Peyer's patch (tissue), 4 donors: ENCODE data around the gene ARL6IP4. TPM values are rescaled to one million over a fixed set of nuclear protein-coding genes. Genes with fewer than 3 reads are reported as not detected.

Source experiments
- DNase-seq, 3 donors: peaks; one replicate each; pipeline ENCODE4 v3.0.0-alpha.2; 2017 to 2019
- H3K27ac ChIP-seq, 4 donors: fragments of 200-600 bp; sonication (generic); one replicate each; pipeline ENCODE4 v1.5.1; 2016 to 2019
- H3K27me3 ChIP-seq, 2 donors: fragments of 200-600 bp; sonication (generic); one replicate each; pipeline ENCODE4 v1.5.1; 2019
- H3K36me3 ChIP-seq, 3 donors: fragments of 200-600 bp; sonication (generic); one replicate each; pipeline ENCODE4 v1.5.1; 2016 to 2019
- H3K4me1 ChIP-seq, 4 donors: fragments of 200-600 bp; sonication (generic); one replicate each; pipeline ENCODE4 v1.5.1; 2016 to 2019
- H3K4me3 ChIP-seq, 4 donors: fragments of 200-600 bp; sonication (generic); 1 replicate in 3 of 4; 2 replicates in 1 of 4; pipeline ENCODE4 v1.5.1; 2016 to 2019; ENCODE audit warnings: mild to moderate bottlenecking in 1 of 4
- H3K9me3 ChIP-seq, 4 donors: fragments of 200-600 bp; sonication (generic); one replicate each; pipeline ENCODE4 v1.5.1; 2016 to 2019; ENCODE audit warnings: mild to moderate bottlenecking in 1 of 4
- CTCF ChIP-seq, 6 experiments: fragments of 450-650 bp in 4 of 6; fragments of 200-600 bp in 2 of 6; sonication (generic) in 1 of 6; IDR thresholded peaks; one replicate each; pipeline ENCODE4 v1.5.1; 2017 to 2019; ENCODE audit warnings: antibody characterized with exemption in 6 of 6, mild to moderate bottlenecking in 3 of 6, moderate library complexity in 1 of 6
- POLR2A ChIP-seq, 2 donors: fragments of 450-650 bp; IDR thresholded peaks; one replicate each; pipeline ENCODE4 v1.5.1; 2017; ENCODE audit warnings: antibody characterized with exemption in 2 of 2, mild to moderate bottlenecking in 2 of 2, moderate library complexity in 2 of 2
- total RNA-seq, 4 donors: library from RNA; depleted of rRNA; stranded (reverse); fragments of >200 nt; gene quantifications; one replicate each; pipeline ENCODE4 v1.1.0, GENCODE V29; 2016

ARL6IP4 gene
- total RNA-seq, 4 donors from 2014 or later = 155 to 216 (median 180) TPM

GRCh38 chr12:122947352-122947792 lies 33.1 kb upstream of the ARL6IP4 start:
- Histone ChIP-seq H3K27ac (peak overlapping the region; percentile 32 to 69 (median 58)), H3K9me3 (no peaks in the 10 kb centered on the region), H3K4me3 (no peak overlapping the region), H3K4me1 (peaks cover 0 to 56% (median 6%) of the 10 kb centered on the region in 4 donors), H3K27me3 (no peaks in the 10 kb centered on the region), H3K36me3 (no peaks in the 10 kb centered on the region)
- peak in 2 of 3 donors; percentile 25 to 56 for DNase-seq
- peak in 1 of 6 experiments; percentile 14 for TF ChIP-seq CTCF (IDR thresholded peaks at IDR 0.05)
- TF ChIP-seq POLR2A (IDR thresholded peaks at IDR 0.05) = no peak

GRCh38 chr12:122948605-122949004 lies 31.9 kb upstream of the ARL6IP4 start:
- peaks cover 0 to 45% (median 6%) of the 10 kb centered on the region in 4 donors for H3K4me1 ChIP-seq

GRCh38 chr12:122949405-122949804 lies 31.1 kb upstream of the ARL6IP4 start:
- Histone ChIP-seq H3K9me3 (no peaks in the 10 kb centered on the region), H3K4me1 (peaks cover 0 to 37% (median 6%) of the 10 kb centered on the region in 4 donors), H3K36me3 (no peaks in the 10 kb centered on the region), H3K27me3 (no peaks in the 10 kb centered on the region), H3K27ac (no peak overlapping the region), H3K4me3 (no peak overlapping the region)
- DNase-seq = no peak
- no peak for TF ChIP-seq POLR2A (IDR thresholded peaks at IDR 0.05)
- no peak for TF ChIP-seq CTCF (IDR thresholded peaks at IDR 0.05)

More at GRCh38 chr12:122948605-122949004, 31.9 kb upstream of the ARL6IP4 start:
- no peak for DNase-seq
- H3K4me3 ChIP-seq = no peak overlapping the region
- no peaks in the 10 kb centered on the region for H3K9me3 ChIP-seq
- no peaks in the 10 kb centered on the region for H3K36me3 ChIP-seq
- H3K27me3 ChIP-seq = no peaks in the 10 kb centered on the region
- no peak overlapping the region for H3K27ac ChIP-seq
- no peak for TF ChIP-seq CTCF (IDR thresholded peaks at IDR 0.05)
- no peak for TF ChIP-seq POLR2A (IDR thresholded peaks at IDR 0.05)

GRCh38 chr12:122949816-122950675 lies 30.4 kb upstream of the ARL6IP4 start:
- peaks cover 0 to 32% (median 6%) of the 10 kb centered on the region in 4 donors for H3K4me1 ChIP-seq
- H3K9me3 ChIP-seq = no peaks in the 10 kb centered on the region
- TF ChIP-seq POLR2A (IDR thresholded peaks at IDR 0.05) (no peak), CTCF (IDR thresholded peaks at IDR 0.05) (no peak)
- DNase-seq = no peak
- H3K27me3 ChIP-seq = no peaks in the 10 kb centered on the region
- no peak overlapping the region for H3K27ac ChIP-seq
- H3K4me3 ChIP-seq = no peak overlapping the region
- no peaks in the 10 kb centered on the region for H3K36me3 ChIP-seq

- TF ChIP-seq POLR2A (IDR thresholded peaks at IDR 0.05) = no peak
- peak in 3 of 6 experiments; percentile 34 to 44 (median 38) for TF ChIP-seq CTCF (IDR thresholded peaks at IDR 0.05)
- DNase-seq = peak in 2 of 3 donors; percentile 64 to 82
- no peaks in the 10 kb centered on the region for H3K9me3 ChIP-seq
- H3K36me3 ChIP-seq = no peaks in the 10 kb centered on the region
- H3K27ac ChIP-seq = peak overlapping the region in 3 of 4 donors; percentile 44 to 80 (median 51)
- no peak overlapping the region for H3K4me3 ChIP-seq
- no peaks in the 10 kb centered on the region for H3K27me3 ChIP-seq
- H3K4me1 ChIP-seq = peaks cover 0 to 29% (median 6%) of the 10 kb centered on the region in 4 donors
These were observed 29.1 kb upstream of the ARL6IP4 start for GRCh38 chr12:122951406-122951805.
